ENCODE data around the gene DAAM1. TPM values are rescaled to one million over a fixed set of nuclear protein-coding genes. Genes with fewer than 3 reads are reported as not detected.

DAAM1 gene
- total and polyA plus RNA-seq, 10 donors, result 8.3 to 76.1 (median 35.2) TPM

GRCh38 chr14:59275668-59276067 is 87.2 kb downstream of the DAAM1 start:
- TF ChIP-seq POLR2A (IDR thresholded peaks at IDR 0.05) (no peak), POLR2AphosphoS5 (IDR thresholded peaks at IDR 0.05) (no peak), CTCF (IDR thresholded peaks at IDR 0.05 in 8 of 11, conservative IDR thresholded peaks at IDR 0.05 in 3 of 11) (no peak)
- Histone ChIP-seq H3K27me3 (replicated peaks in 1 of 7) (no peaks in the 10 kb centered on the region), H3K36me3 (peaks cover 0 to 2% (median 0%) of the 10 kb centered on the region in 6 donors), H3K9me3 (no peaks in the 10 kb centered on the region), H3K4me1 (peaks cover 6 to 21% (median 13%) of the 10 kb centered on the region in 6 donors), H3K27ac (peak overlapping the region in 1 of 8 donors; percentile 29), H3K4me3 (no peak overlapping the region)
- no peak for DNase-seq
- intact Hi-C loops (cut with DNase I; ENCODE audit: low total_unique reads), result no loop called here

GRCh38 chr14:59276235-59276634 is 87.8 kb downstream of the DAAM1 start:
- intact Hi-C loops (cut with DNase I; ENCODE audit: low total_unique reads), result no loop called here

GRCh38 chr14:59277659-59278058 is 89.2 kb downstream of the DAAM1 start:
- peaks cover 6 to 21% (median 13%) of the 10 kb centered on the region in 6 donors for H3K4me1 ChIP-seq
- intact Hi-C loops (cut with DNase I; ENCODE audit: low total_unique reads), result no loop called here
- H3K4me3 ChIP-seq, result no peak overlapping the region
- H3K27ac ChIP-seq, result no peak overlapping the region
- no peak for DNase-seq
- no peak for TF ChIP-seq CTCF (IDR thresholded peaks at IDR 0.05 in 8 of 11, conservative IDR thresholded peaks at IDR 0.05 in 3 of 11)
- TF ChIP-seq POLR2A (IDR thresholded peaks at IDR 0.05), result no peak
- TF ChIP-seq POLR2AphosphoS5 (IDR thresholded peaks at IDR 0.05), result no peak
- H3K36me3 ChIP-seq, result peaks cover 0 to 7% (median 0%) of the 10 kb centered on the region in 6 donors
- H3K9me3 ChIP-seq, result no peaks in the 10 kb centered on the region
- H3K27me3 ChIP-seq (replicated peaks in 1 of 7), result no peaks in the 10 kb centered on the region
- 77 to 88% (median 84%) methylated on average over 2 of the region's 2 CpGs for WGBS, 5 donors

More at GRCh38 chr14:59276235-59276634, 87.8 kb downstream of the DAAM1 start:
- TF ChIP-seq POLR2A (IDR thresholded peaks at IDR 0.05), result no peak
- no peak for TF ChIP-seq CTCF (IDR thresholded peaks at IDR 0.05 in 8 of 11, conservative IDR thresholded peaks at IDR 0.05 in 3 of 11)
- TF ChIP-seq POLR2AphosphoS5 (IDR thresholded peaks at IDR 0.05), result no peak
- Histone ChIP-seq H3K4me3 (no peak overlapping the region), H3K27ac (no peak overlapping the region), H3K36me3 (peaks cover 0 to 7% (median 0%) of the 10 kb centered on the region in 6 donors), H3K4me1 (peaks cover 6 to 21% (median 13%) of the 10 kb centered on the region in 6 donors), H3K27me3 (replicated peaks in 1 of 7) (no peaks in the 10 kb centered on the region), H3K9me3 (no peaks in the 10 kb centered on the region)
- DNase-seq, result no peak

GRCh38 chr14:59278111-59278510 is 89.6 kb downstream of the DAAM1 start:
- peaks cover 0 to 7% (median 0%) of the 10 kb centered on the region in 6 donors for H3K36me3 ChIP-seq
- H3K27ac ChIP-seq, result no peak overlapping the region
- no peaks in the 10 kb centered on the region for H3K9me3 ChIP-seq
- no peak for DNase-seq
- TF ChIP-seq POLR2A (IDR thresholded peaks at IDR 0.05) (no peak), CTCF (IDR thresholded peaks at IDR 0.05 in 8 of 11, conservative IDR thresholded peaks at IDR 0.05 in 3 of 11) (no peak), POLR2AphosphoS5 (IDR thresholded peaks at IDR 0.05) (no peak)
- no peaks in the 10 kb centered on the region for H3K27me3 ChIP-seq (replicated peaks in 1 of 7)
- H3K4me1 ChIP-seq, result peaks cover 6 to 21% (median 13%) of the 10 kb centered on the region in 6 donors
- H3K4me3 ChIP-seq, result no peak overlapping the region
- WGBS, 5 donors, result 66 to 86% (median 83%) methylated on average over 2 of the region's 2 CpGs
- intact Hi-C loops (cut with DNase I; ENCODE audit: low total_unique reads), result no loop called here

All from spleen (tissue), 11 donors.